Endothelial cell of umbilical vein (primary cell): Measurements from ENCODE around the gene INKA2. TPM values are rescaled to one million over a fixed set of nuclear protein-coding genes. Genes with fewer than 3 reads are reported as not detected.

Experiments used
- BruUV-seq: library from RNA; stranded (reverse); fragments of 400-500 nt; replicated peaks from 2 replicates; lab custom pipeline; 2021; lab: Mats Ljungman, UMichigan
- CTCF ChIA-PET: fragments of 300-600, 350-600 bp; sonication (Branson Sonifier 250); formaldehyde crosslinking; loops from one replicate; lab custom pipeline; 2021; ENCODE audit warnings: antibody characterized with exemption, inconsistent platforms; lab: Charles Lee
- POLR2A ChIA-PET: fragments of 300-600, 350-600 bp; sonication (Branson Sonifier 250); formaldehyde crosslinking; loops from one replicate; lab custom pipeline; 2021; ENCODE audit warnings: antibody characterized with exemption, inconsistent platforms; lab: Charles Lee
- DNase-seq: peaks from one replicate; pipeline ENCODE4 v3.0.0-alpha.2; 2011; ENCODE audit warnings: low read depth, low spot score
- FAIRE-seq: peaks from 2 replicates; lab custom pipeline; 2011; peaks lifted over from hg19 to GRCh38; lab: Jason Lieb, UNC
- H2AFZ ChIP-seq: 2 replicates; pipeline ENCODE4 v1.6.0; 2012; ENCODE audit warnings: low read depth, low read length, control low read depth, inconsistent platforms
- H3K27ac ChIP-seq: 2 replicates; pipeline ENCODE4 v1.5.1; 2011; ENCODE audit warnings: low read depth, mild to moderate bottlenecking, control low read depth, low read length, moderate library complexity; ENCODE audit not compliant: insufficient read depth
- H3K27me3 ChIP-seq, 2 experiments: 2 replicates each; pipeline versions ENCODE4 v1.6.0 to v1.6.1; 2011; ENCODE audit warnings: low read length in 2 of 2, mixed read lengths in 1 of 2; ENCODE audit not compliant: control insufficient read depth in 2 of 2, insufficient read depth in 2 of 2
- H3K36me3 ChIP-seq, 2 experiments: 2 replicates in 1 of 2; 3 replicates in 1 of 2; pipeline ENCODE4 v1.5.1; 2011; ENCODE audit warnings: low read length in 2 of 2, mild to moderate bottlenecking in 1 of 2, moderate library complexity in 1 of 2; ENCODE audit not compliant: control insufficient read depth in 2 of 2, insufficient read depth in 2 of 2; ENCODE audit errors: extremely low read depth in 1 of 2
- H3K4me1 ChIP-seq: 3 replicates; pipeline ENCODE4 v1.5.1; 2011; ENCODE audit warnings: mild to moderate bottlenecking, low read length; ENCODE audit not compliant: control insufficient read depth, insufficient read depth; ENCODE audit errors: extremely low read depth
- H3K4me2 ChIP-seq: 2 replicates; pipeline ENCODE4 v1.6.1; 2011; ENCODE audit warnings: low read length, control low read depth, mixed read lengths; ENCODE audit not compliant: insufficient read depth
- H3K4me3 ChIP-seq, 3 experiments: fragments of 200-600 bp in 1 of 3; sonication (generic), shearing (Covaris generic) in 1 of 3; replicated peaks in 1 of 3; 2 replicates each; pipeline ENCODE4 v1.5.1; 2011 to 2016; ENCODE audit warnings: control low read depth in 3 of 3, low read length in 3 of 3, mild to moderate bottlenecking in 2 of 3, inconsistent platforms in 1 of 3, low read depth in 1 of 3, moderate library complexity in 1 of 3; ENCODE audit not compliant: insufficient read depth in 1 of 3
- H3K79me2 ChIP-seq: 2 replicates; pipeline ENCODE4 v1.6.0; 2012; ENCODE audit warnings: low read length, inconsistent platforms; ENCODE audit not compliant: control insufficient read depth, insufficient read depth
- H3K9ac ChIP-seq: replicated peaks from 2 replicates; pipeline ENCODE3; 2011; ENCODE audit warnings: low read length, control low read depth; ENCODE audit not compliant: insufficient read depth; ENCODE audit errors: extremely low read depth
- H3K9me1 ChIP-seq: replicated peaks from 3 replicates; pipeline ENCODE4 v1.6.0; 2011; ENCODE audit warnings: mild to moderate bottlenecking, low read length; ENCODE audit not compliant: control insufficient read depth, insufficient read depth; ENCODE audit errors: extremely low read depth
- H3K9me3 ChIP-seq: replicated peaks from 2 replicates; pipeline ENCODE4 v1.5.1; 2012; ENCODE audit warnings: low read length, inconsistent platforms; ENCODE audit not compliant: control insufficient read depth, insufficient read depth
- H4K20me1 ChIP-seq: replicated peaks from 2 replicates; pipeline ENCODE3; 2011; ENCODE audit warnings: mild to moderate bottlenecking, low read length; ENCODE audit not compliant: control insufficient read depth, insufficient read depth; ENCODE audit errors: extremely low read depth
- CTCF ChIP-seq, 2 donors: IDR thresholded peaks; 1 replicate in 1 of 2; 2 replicates in 1 of 2; pipeline ENCODE4 v1.5.1; 2011; ENCODE audit warnings: low read length in 2 of 2, mild to moderate bottlenecking in 2 of 2, moderate library complexity in 2 of 2, control low read depth in 1 of 2, inconsistent platforms in 1 of 2, low read depth in 1 of 2; ENCODE audit not compliant: insufficient read depth in 1 of 2; ENCODE audit errors: extremely low read depth in 1 of 2
- EZH2 ChIP-seq: IDR thresholded peaks from 2 replicates; pipeline ENCODE4 v1.6.1; 2012; ENCODE audit warnings: borderline replicate concordance, low read depth, mild to moderate bottlenecking, moderate library complexity, low read length, inconsistent platforms; ENCODE audit not compliant: severe bottlenecking
- FOS ChIP-seq: IDR thresholded peaks from 2 replicates; pipeline ENCODE4 v1.6.1; 2011; ENCODE audit warnings: mild to moderate bottlenecking, low read length, moderate library complexity, borderline replicate concordance; ENCODE audit not compliant: insufficient read depth
- GATA2 ChIP-seq: IDR thresholded peaks from 2 replicates; pipeline ENCODE4 v1.7.0; 2011; ENCODE audit warnings: low read depth, mild to moderate bottlenecking, moderate library complexity, mixed read lengths, low read length; ENCODE audit not compliant: insufficient read length, insufficient read depth
- JUN ChIP-seq: IDR thresholded peaks from 2 replicates; pipeline ENCODE4 v1.6.1; 2011; ENCODE audit warnings: borderline replicate concordance, low read depth; ENCODE audit not compliant: insufficient read length, insufficient read depth
- MYC ChIP-seq: IDR thresholded peaks from one replicate; pipeline ENCODE4 v1.6.1; 2011; ENCODE audit warnings: mild to moderate bottlenecking, low read depth, low read length
- POLR2A ChIP-seq: IDR thresholded peaks from 2 replicates; pipeline ENCODE4 v1.6.1; 2012; ENCODE audit warnings: low read depth, mild to moderate bottlenecking, control low read depth, low read length
- POLR2AphosphoS5 ChIP-seq: IDR thresholded peaks from 2 replicates; pipeline ENCODE4 v1.6.1; 2012; ENCODE audit warnings: low read depth, mild to moderate bottlenecking, control low read depth, low read length, moderate library complexity; ENCODE audit not compliant: insufficient read depth
- dilution Hi-C: fragments of 300-500 bp; cut with MboI; formaldehyde crosslinking; loops from one replicate; pipeline ENCODE4 v1.15.0; 2019; ENCODE audit warnings: low sequenced_read_pairs; ENCODE audit not compliant: extremely low pct_ligation_motif_present
- intact Hi-C: fragments of 100-400 bp; cut with micrococcal nuclease; formaldehyde crosslinking; loops from one replicate; pipeline ENCODE4 v1.10.0; 2022
- polyA plus RNA-seq, 4 experiments: library from polyadenylated mRNA; depleted of rRNA in 3 of 4; stranded (reverse) in 3 of 4; unstranded in 1 of 4; fragments of >200 nt; gene quantifications; 2 replicates each; pipeline versions ENCODE4 v1.2.1 to v1.2.3, GENCODE V29; 2011 to 2012; ENCODE audit warnings: missing spikeins in 1 of 4
- total RNA-seq: library from RNA; stranded (reverse); gene quantifications from 2 replicates; pipeline ENCODE4 v1.2.3, GENCODE V29; 2021
- TF ChIP-seq, protein P1 (sequence below): IDR thresholded peaks from 2 replicates; pipeline ENCODE4 v1.6.1; 2011; ENCODE audit not compliant: insufficient read depth, insufficient read length

Gene INKA2
- total and polyA plus RNA-seq, 2 donors (not counting 3 experiments of a cell fraction or from before 2014, with no cell fraction given) = 2.4 to 7.8 TPM

GRCh38 chr1:111749628-111750027 lies 10.4 kb upstream of the INKA2 start:
- Histone ChIP-seq H3K9me3 (no peaks in the 10 kb centered on the region), H4K20me1 (no peaks in the 10 kb centered on the region), H3K36me3 (no peaks in the 10 kb centered on the region), H3K9ac (no peak overlapping the region), H3K4me3 (no peak overlapping the region), H3K27me3 (no peaks in the 10 kb centered on the region), H3K4me2 (no peak overlapping the region), H3K9me1 (no peaks in the 10 kb centered on the region), H3K4me1 (peaks cover 5% of the 10 kb centered on the region), H2AFZ (no peak overlapping the region), H3K27ac (no peak overlapping the region), H3K79me2 (no peaks in the 10 kb centered on the region)
- FAIRE-seq = no peak
- DNase-seq = no peak
- CTCF ChIA-PET = interaction anchor here (0.7 to 11.1 kb wide), 7 partner anchors 10 to 268 kb away, joined by 3 to 487 read pairs (median 11); partner anchors contain the start of gene INKA2
- dilution Hi-C loops (no loop called here), intact Hi-C loops (no loop called here)
- BruUV-seq = no TSS peak
- TF ChIP-seq GATA2 (no peak), FOS (no peak), CTCF (IDR thresholded peaks at IDR 0.05; ENCODE audit: extremely low read depth in 1 of 2, insufficient read depth in 1 of 2, low read depth in 1 of 2, low read length in 2 of 2) (no peak), MYC (no peak), EZH2 (no peak), POLR2A (no peak), JUN (no peak), POLR2AphosphoS5 (no peak)
- TF ChIP-seq, protein P1, sequence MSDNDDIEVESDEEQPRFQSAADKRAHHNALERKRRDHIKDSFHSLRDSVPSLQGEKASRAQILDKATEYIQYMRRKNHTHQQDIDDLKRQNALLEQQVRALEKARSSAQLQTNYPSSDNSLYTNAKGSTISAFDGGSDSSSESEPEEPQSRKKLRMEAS = no peak
- POLR2A ChIA-PET = no interaction called here
